ENCODE results near the gene GRAP.

- no peak for TF ChIP-seq CTCF (IDR thresholded peaks at IDR 0.05; ENCODE audit: extremely low read depth in 1 of 2, insufficient read depth in 1 of 2, low read depth in 1 of 2, low read length in 2 of 2)
- no peak for TF ChIP-seq FOS (IDR thresholded peaks at IDR 0.05; ENCODE audit: borderline replicate concordance, insufficient read depth, low read length)
Observed at GRCh38 chr17:18974407-18975149, 72.2 kb downstream of the GRAP start.
